ENCODE results near the gene PRDM5.

Gene PRDM5

DNA sequence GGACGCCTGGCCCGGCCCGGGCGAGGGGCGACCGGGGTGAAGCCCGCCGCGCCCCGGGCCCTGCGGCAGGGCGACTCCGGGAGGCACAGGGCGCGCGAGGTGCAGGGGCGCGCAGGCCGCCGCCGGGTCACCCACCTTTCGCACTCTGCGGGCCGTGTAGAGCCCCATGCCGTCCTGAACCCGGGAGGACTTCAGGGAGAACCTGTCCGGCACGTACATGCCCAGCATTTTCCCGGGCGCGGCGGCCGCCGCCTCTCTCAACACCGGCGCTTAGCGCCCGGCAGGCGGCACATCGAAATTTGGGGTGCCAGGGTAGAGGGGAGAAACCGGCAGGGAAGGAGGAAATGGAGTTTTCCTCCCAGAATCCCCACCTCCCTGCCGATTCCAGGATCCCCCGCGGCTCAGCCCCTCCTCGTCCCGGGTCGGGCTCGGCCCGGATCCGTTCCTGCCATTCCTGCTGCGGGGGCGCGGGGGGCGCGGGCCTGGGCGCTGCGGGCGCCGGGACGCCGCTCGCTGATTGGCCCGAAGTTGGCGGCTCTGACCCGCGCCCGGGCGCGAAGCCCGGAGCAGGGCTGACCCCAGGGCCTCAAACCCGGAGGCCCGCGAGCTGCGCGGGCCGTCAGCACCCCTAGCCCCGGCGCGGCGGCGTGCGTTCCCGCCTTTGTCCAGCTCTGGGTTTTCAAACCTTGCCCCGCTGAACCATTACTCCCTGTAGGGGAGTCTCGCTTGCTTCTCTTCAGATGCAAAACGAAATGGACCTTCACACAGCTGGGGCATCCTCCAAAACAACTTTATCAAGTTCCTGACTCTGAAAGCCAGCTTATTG lies at the start of gene PRDM5:
Gene PRDM5 (minus strand): TSS at position 346 of the 826 bp plus-strand sequence. CDS start 118 bp downstream, at position 228.
- no peak for DNase-seq

DNA sequence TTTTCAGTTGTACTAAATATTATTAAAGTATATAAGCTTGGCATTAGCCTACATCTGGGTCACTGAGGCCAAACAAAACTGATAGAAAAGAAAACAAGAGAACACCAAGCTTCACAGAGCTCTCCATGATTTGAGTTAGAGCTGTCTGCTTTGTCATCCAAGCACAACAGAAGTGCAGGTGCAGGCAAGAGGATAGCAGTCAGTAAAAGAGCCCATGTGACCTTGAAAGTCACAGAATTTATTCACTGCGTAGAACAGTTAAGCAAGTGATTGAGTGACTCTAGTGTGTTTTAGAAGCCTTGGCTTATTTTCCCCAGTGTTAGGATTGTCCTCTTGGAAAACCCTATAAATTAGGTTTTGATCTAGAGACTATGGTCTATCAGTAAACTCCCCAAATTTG lies 49.4 kb upstream of the PRDM5 start:
- DNase-seq = no peak

GRCh38 chr4:120965938-120966337 lies 43.4 kb upstream of the PRDM5 start:
- no peak for DNase-seq

- no peak for DNase-seq
Measured at GRCh38 chr4:120964596-120964995, 42.1 kb upstream of the PRDM5 start.

DNA sequence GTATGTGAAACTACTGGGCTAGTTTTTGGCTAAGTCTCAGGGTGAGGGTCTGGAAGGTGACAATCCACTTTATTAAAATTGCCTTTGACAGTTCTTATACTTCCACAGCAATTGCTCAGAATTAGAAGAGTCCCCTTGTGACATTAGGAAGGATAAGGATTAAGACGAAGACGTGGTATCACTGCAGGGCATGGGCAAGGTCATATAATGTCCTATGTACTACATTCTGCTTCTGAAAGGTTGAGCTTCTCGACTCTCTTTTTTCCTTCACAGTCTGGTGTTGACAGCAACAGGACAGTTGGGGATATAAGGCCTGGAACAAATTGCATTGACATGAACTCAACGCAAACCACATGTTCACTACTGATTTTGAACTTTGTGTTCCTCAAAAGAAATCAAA lies 40.9 kb upstream of the PRDM5 start:
- DNase-seq = no peak

DNA sequence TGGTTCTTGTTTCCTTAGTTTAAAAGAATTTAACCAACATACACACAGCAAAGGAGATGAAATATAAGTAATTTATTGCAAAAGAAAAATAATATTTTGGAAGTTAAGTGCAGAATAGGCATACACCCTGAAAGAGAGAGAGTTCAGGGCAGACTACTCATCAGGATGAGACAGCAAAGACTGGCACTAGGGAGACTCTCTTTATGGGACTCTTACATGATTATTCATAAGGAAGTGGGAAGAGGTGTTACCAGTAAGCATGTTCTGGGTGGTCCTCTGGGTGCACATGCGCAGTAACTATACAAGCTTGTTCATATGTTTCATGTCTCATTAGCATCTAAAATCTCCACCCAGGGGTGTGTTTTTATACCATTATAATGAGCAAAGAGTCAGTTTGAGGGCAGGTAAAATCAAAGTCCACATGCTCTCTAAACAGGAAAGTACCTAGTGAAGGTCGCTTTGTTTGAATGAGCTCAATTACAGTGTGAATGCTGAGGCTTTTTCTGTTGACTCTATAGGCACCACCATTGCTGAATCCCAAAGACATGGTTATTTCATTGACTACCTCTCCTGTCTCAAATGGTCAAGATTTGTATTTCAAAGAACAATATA lies 38.2 kb upstream of the PRDM5 start:
- no peak for DNase-seq

- no peak for DNase-seq
Measured at GRCh38 chr4:120948382-120948781, 25.9 kb upstream of the PRDM5 start.

DNA sequence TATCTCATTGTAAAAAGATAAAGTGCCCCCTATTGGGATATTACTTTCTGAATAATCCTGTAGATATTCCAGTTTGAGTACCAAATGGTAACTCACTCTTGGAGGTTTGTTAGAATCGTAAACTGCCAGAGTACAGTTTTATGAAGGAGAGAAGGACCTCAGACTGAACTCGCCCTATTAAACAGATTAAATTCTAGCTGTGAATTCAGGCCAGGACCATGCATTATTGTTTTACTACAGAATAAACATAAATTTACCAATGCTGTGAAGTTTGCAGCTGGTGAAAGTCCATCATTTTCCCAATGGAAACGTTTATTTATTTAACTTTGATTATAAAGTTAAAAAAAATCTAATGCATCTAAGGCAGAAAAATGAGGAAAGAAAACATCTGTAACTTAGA lies 20.2 kb upstream of the PRDM5 start:
- DNase-seq = no peak

GRCh38 chr4:120940547-120940946 lies 18.0 kb upstream of the PRDM5 start:
- DNase-seq = no peak

GRCh38 chr4:120939693-120940092 lies 17.2 kb upstream of the PRDM5 start:
- DNase-seq = no peak

GRCh38 chr4:120929847-120930246 lies 7.3 kb upstream of the PRDM5 start:
- DNase-seq = no peak

GRCh38 chr4:120927801-120928409 lies 5.4 kb upstream of the PRDM5 start:
- no peak for DNase-seq

DNA sequence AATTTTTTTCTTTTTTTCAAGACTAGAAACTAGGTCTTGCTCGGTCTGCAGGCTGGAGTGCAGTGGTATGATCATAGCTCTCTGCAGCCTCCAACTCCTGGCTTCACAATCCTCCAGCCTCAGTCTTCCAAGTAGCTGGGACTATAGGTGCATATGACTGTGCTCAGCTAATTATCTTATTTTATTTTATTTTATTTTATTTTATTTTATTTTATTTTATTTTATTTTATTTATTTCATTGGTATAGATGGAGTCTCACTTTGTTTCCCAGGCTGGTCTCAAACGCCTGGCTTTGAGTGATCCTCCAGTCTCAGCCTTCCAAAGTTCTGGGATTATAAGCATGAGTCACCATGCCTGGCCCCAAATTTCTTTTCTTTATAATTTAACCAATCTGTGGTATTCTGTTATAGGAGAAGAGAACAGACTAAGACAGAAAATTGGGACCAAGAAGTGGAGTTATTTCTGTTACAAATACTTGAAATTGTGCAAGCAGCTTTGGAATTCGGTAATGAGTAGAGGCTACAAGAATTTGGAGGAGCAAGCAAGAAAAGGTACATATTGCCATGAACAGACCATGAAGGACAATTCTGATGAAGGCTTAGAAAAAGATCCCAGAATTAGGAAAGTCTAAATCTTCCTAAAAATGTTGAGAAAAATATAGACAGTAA lies 4.0 kb upstream of the PRDM5 start:
- no peak for DNase-seq

GRCh38 chr4:120924931-120925330 lies 2.4 kb upstream of the PRDM5 start:
- no peak for DNase-seq

GRCh38 chr4:120923207-120923522 lies 639 bp upstream of the PRDM5 start:
- no peak for DNase-seq

- DNase-seq = no peak
Measured at GRCh38 chr4:120921456-120922380, 808 bp downstream of the PRDM5 start.

- no peak for DNase-seq
Measured at GRCh38 chr4:120920666-120921065, 1.9 kb downstream of the PRDM5 start.

GRCh38 chr4:120919358-120919757 lies 3.2 kb downstream of the PRDM5 start:
- no peak for DNase-seq

DNA sequence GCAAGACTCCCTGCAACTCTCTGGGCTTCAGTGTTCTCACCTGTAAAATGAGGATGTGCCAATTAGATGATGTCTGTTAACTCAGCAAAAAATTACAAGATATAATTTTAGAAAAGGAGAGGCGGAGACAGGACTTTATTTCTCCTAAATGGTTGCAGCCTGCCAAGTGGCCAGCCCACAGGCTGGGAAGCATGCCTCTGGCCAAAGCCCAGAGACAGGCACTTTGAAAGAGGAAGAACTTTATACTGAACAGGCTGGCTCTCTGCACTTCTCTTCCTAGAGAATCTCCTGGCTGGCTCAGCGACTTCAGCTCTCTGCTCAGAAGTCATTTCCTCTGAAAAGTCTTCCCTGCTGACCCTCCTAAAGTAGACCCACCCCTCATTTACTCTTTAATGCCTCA lies 3.7 kb downstream of the PRDM5 start:
- DNase-seq = no peak

DNA sequence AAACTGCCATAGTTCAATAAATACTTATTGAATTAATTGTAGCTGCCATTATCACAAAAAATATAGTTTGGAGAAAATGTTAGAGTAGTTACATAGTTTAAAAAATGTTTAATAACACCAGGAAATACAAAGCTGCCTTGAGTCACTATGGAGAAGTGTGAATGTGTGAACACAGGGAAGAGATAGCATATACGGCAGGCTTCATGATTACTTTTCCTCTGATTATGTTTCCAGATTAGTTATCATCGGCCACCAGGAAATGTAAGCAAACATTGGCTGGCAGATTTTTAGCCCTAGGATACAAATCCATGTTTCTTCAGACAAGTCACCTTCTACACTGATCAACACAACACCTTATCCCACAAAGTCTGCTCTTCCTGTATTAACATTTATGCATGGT lies 4.4 kb downstream of the PRDM5 start:
- no peak for DNase-seq

DNA sequence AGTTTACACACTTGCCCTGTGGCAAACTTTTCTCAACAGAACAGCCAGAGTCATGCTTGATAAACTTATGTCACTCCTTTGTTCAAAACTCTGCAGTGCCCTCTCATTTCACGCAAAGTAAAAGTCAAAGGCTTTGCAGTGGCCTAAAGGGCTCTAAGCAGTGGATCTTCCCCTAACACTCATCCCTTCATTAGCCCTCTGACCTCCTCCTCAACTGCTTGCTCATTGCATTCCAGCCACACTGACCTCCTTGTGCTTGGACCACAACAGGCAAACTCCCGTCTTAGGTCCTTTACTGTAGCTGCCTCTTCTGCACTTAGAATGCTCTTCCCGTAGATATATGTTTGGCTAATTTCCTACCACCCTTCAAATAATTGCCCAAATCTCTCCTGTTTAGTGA lies 5.6 kb downstream of the PRDM5 start:
- no peak for DNase-seq

DNA sequence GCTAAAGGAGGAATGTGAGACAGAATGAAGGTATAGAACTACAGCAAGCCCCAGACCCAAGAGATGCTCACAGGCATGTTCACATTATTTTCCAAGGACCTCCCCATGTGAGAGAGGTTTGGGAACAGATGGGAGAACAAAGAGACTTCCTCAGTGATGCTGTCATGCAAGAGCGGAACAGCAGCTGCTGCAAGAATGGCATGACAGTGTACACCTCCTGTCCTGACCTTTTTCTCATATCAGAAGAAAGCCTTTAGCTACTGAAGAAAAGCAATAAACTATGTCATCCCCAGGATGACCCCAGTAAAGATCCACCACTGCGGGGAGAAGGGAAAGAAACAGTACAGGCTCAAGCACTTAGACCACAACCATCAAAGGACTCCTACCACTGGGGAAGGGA lies 7.2 kb downstream of the PRDM5 start:
- no peak for DNase-seq

- DNase-seq = no peak
Measured at GRCh38 chr4:120903419-120903818, 19.1 kb downstream of the PRDM5 start.

Data from GDM1 (cell line).